HepG2 (cell line): Measurements from ENCODE around the gene MBLAC1. TPM values are rescaled to one million over a fixed set of nuclear protein-coding genes. Genes with fewer than 3 reads are reported as not detected.

Source experiments
- ARHGAP35 ChIP-seq: sonication (generic); formaldehyde crosslinking; IDR thresholded peaks from 2 replicates; pipeline ENCODE4 v1.9.0; 2022; ENCODE audit warnings: mild to moderate bottlenecking, inconsistent platforms, moderate library complexity, missing genetic modification reagents, borderline replicate concordance
- CREB1 ChIP-seq, 2 experiments: fragments of 450-650 bp in 1 of 2; IDR thresholded peaks; 2 replicates each; pipeline ENCODE4 v1.6.1; 2016 to 2017; ENCODE audit warnings: control low read depth in 1 of 2, mild to moderate bottlenecking in 1 of 2, missing compliant biosample characterization in 1 of 2, missing genetic modification characterization in 1 of 2
- CREB3 ChIP-seq: sonication (generic); formaldehyde crosslinking; IDR thresholded peaks from 2 replicates; pipeline ENCODE4 v1.5.0; 2020; ENCODE audit warnings: missing genetic modification reagents
- CSRNP2 ChIP-seq: sonication (generic); formaldehyde crosslinking; conservative IDR thresholded peaks from 2 replicates; pipeline ENCODE4 v1.8.0; 2022; ENCODE audit warnings: low read depth, missing genetic modification reagents
- EP300 ChIP-seq, 3 experiments: sonication (generic) in 1 of 3; formaldehyde crosslinking in 1 of 3; IDR thresholded peaks; 2 replicates each; pipeline versions ENCODE4 v1.5.1 to v1.6.1; 2011 to 2020; ENCODE audit warnings: low read depth in 2 of 3, low read length in 2 of 3, borderline replicate concordance in 1 of 3, improper control_type of control experiment in 1 of 3, mild to moderate bottlenecking in 1 of 3, missing genetic modification reagents in 1 of 3, moderate library complexity in 1 of 3
- FIP1L1 ChIP-seq: fragments of 200-400 bp; formaldehyde crosslinking; IDR thresholded peaks from 2 replicates; pipeline ENCODE4 v1.6.1; 2018; ENCODE audit warnings: low read depth, mild to moderate bottlenecking, low read length, moderate library complexity, borderline replicate concordance; ENCODE audit not compliant: insufficient read depth
- FLYWCH1 ChIP-seq: sonication (generic); formaldehyde crosslinking; IDR thresholded peaks from 2 replicates; pipeline ENCODE4 v1.8.1; 2023; ENCODE audit warnings: mild to moderate bottlenecking, missing genetic modification reagents
- FOXM1 ChIP-seq: sonication (generic); formaldehyde crosslinking; IDR thresholded peaks from 2 replicates; pipeline ENCODE4 v1.5.0; 2020; ENCODE audit warnings: missing genetic modification reagents
- GLMP ChIP-seq: sonication (generic); formaldehyde crosslinking; IDR thresholded peaks from 2 replicates; pipeline ENCODE4 v1.9.0; 2021; ENCODE audit warnings: missing genetic modification reagents, mild to moderate bottlenecking, borderline replicate concordance
- HES4 ChIP-seq: sonication (generic); formaldehyde crosslinking; IDR thresholded peaks from 2 replicates; pipeline ENCODE4 v1.9.0; 2021; ENCODE audit warnings: mild to moderate bottlenecking, missing genetic modification reagents, borderline replicate concordance
- RBFOX2 ChIP-seq: fragments of 200-400 bp; formaldehyde crosslinking; IDR thresholded peaks from 2 replicates; pipeline ENCODE4 v1.6.1; 2017; ENCODE audit warnings: low read depth, mild to moderate bottlenecking, low read length
- RFXAP ChIP-seq: sonication (generic); formaldehyde crosslinking; IDR thresholded peaks from 2 replicates; pipeline ENCODE4 v1.4.0; 2020; ENCODE audit warnings: missing genetic modification reagents, borderline replicate concordance
- TFDP1 ChIP-seq: IDR thresholded peaks from 2 replicates; pipeline ENCODE4 v1.6.1; 2016; ENCODE audit warnings: missing compliant biosample characterization, missing genetic modification reagents, borderline replicate concordance
- ZBTB7B ChIP-seq: sonication (generic); formaldehyde crosslinking; IDR thresholded peaks from 2 replicates; pipeline ENCODE4 v1.4.0; 2020; ENCODE audit warnings: missing genetic modification reagents
- ZNF513 ChIP-seq: sonication (generic); formaldehyde crosslinking; conservative IDR thresholded peaks from 2 replicates; pipeline ENCODE4 v1.5.0; 2020; ENCODE audit warnings: missing genetic modification reagents
- ZNF547 ChIP-seq: sonication (generic); formaldehyde crosslinking; IDR thresholded peaks from 2 replicates; pipeline ENCODE4 v1.5.1; 2020; ENCODE audit warnings: mild to moderate bottlenecking, missing genetic modification reagents
- ZNF639 ChIP-seq: conservative IDR thresholded peaks from 2 replicates; pipeline ENCODE4 v1.6.1; 2018; ENCODE audit warnings: missing genetic modification reagents
- ZNF772 ChIP-seq: sonication (generic); formaldehyde crosslinking; IDR thresholded peaks from 2 replicates; pipeline ENCODE4 v1.5.0; 2020; ENCODE audit warnings: mild to moderate bottlenecking, missing genetic modification reagents
- ZNF782 ChIP-seq: sonication (generic); formaldehyde crosslinking; IDR thresholded peaks from 2 replicates; pipeline ENCODE4 v1.4.0; 2020; ENCODE audit warnings: missing genetic modification reagents, mild to moderate bottlenecking, borderline replicate concordance
- polyA plus RNA-seq, 8 experiments: library from polyadenylated mRNA; depleted of rRNA in 3 of 8; stranded (reverse) in 7 of 8; unstranded in 1 of 8; fragments of >200 nt; fragmentation: Illumina TruSeq in 4 of 8; extraction: Trizol in 4 of 8; gene quantifications; 2 replicates each; pipeline versions ENCODE4 v1.2.1 to v1.2.3, GENCODE V29; 2011 to 2016; ENCODE audit warnings: low read depth in 4 of 8, missing spikeins in 1 of 8, mixed read lengths in 1 of 8; ENCODE audit not compliant: insufficient read depth in 1 of 8
- total RNA-seq, 5 experiments: library from RNA; depleted of rRNA; stranded (reverse); fragments of >200 nt; fragmentation: Illumina TruSeq; extraction: Trizol; gene quantifications; 2 replicates each; pipeline ENCODE4 v1.2.3, GENCODE V29; 2016; ENCODE audit warnings: low read depth in 1 of 5

MBLAC1 gene
- total and polyA plus RNA-seq, 2 of the 13 experiments (the other 11 are each of a cell fraction or from before 2014, with no cell fraction given) = 0.79 to 2.1 TPM

- TF ChIP-seq ZNF772 (CRISPR knock-in tag) (no peak), ZNF547 (CRISPR knock-in tag) (0 out of 2 replicates have a peak, but pooled peaks have one; percentile 34), CREB3 (peak; percentile 3; the same call in 1 of the 2 replicates), ZNF513 (CRISPR knock-in tag) (no peak), CREB1 (IDR thresholded peaks at IDR 0.05) (peak; percentile 76), CREB1 (CRISPR knock-in tag; IDR thresholded peaks at IDR 0.05) (peak; percentile 80), RFXAP (CRISPR knock-in tag) (peak; percentile 64; the same call in 1 of the 2 replicates), ZNF782 (CRISPR knock-in tag) (0 out of 2 replicates have a peak, but pooled peaks have one; percentile 55), ZNF639 (CRISPR knock-in tag) (no peak), RBFOX2 (peak; percentile 78), EP300 (IDR thresholded peaks at IDR 0.05; ENCODE audit: low read depth in 2 of 2, low read length in 2 of 2) (peak in 1 of 2 experiments; percentile 23; a peak in 2 of 4 replicates), EP300 (CRISPR knock-in tag; IDR thresholded peaks at IDR 0.05; ENCODE audit: borderline replicate concordance) (no peak), FLYWCH1 (no peak; the same call in 1 of the 2 replicates), TFDP1 (peak; percentile 98), HES4 (CRISPR knock-in tag) (0 out of 2 replicates have a peak, but pooled peaks have one; percentile 11), GLMP (CRISPR knock-in tag) (no peak), ZBTB7B (no peak), FIP1L1 (no peak), CSRNP2 (CRISPR knock-in tag) (no peak), FOXM1 (CRISPR knock-in tag) (no peak), ARHGAP35 (CRISPR knock-in tag) (0 out of 2 replicates have a peak, but pooled peaks have one; percentile 33)
These were observed 25.5 kb upstream of the MBLAC1 start, which contains the start of the genes AP4M1 and MCM7 (continued) for GRCh38 chr7:100101016-100101862.
